HT1080 (cell line): ENCODE results near the gene PCDHB6. TPM values are rescaled to one million over a fixed set of nuclear protein-coding genes. Genes with fewer than 3 reads are reported as not detected.
"Not testable (repeated sequence)": the region's sequence is repeated elsewhere in the genome, so short reads cannot be mapped to it uniquely, and the experiment has no call there.

Experiments
- DNase-seq: peaks from one replicate; pipeline ENCODE4 v3.0.0-alpha.2; 2015; ENCODE audit warnings: low read depth
- polyA plus RNA-seq, 2 experiments: library from polyadenylated mRNA; depleted of rRNA; stranded (reverse); fragments of >200 nt; gene quantifications; 2 replicates each; pipeline ENCODE4 v1.2.3, GENCODE V29; 2015
- total RNA-seq: library from RNA; depleted of rRNA; stranded (reverse); fragments of >200 nt; shearing (Covaris generic); gene quantifications from 2 replicates; pipeline ENCODE4 v1.2.3, GENCODE V29; 2014; rRNA removed

Gene PCDHB6
- total RNA-seq, result 0.13 and 0.27 TPM in 2 replicates
- polyA plus RNA-seq (2015; cell fraction: cytosol; rRNA removed), result 0.12 and 0.20 TPM in 2 replicates
- 1.4 and 1.6 TPM in 2 replicates for polyA plus RNA-seq (2015; cell fraction: nucleus; rRNA removed)

DNA sequence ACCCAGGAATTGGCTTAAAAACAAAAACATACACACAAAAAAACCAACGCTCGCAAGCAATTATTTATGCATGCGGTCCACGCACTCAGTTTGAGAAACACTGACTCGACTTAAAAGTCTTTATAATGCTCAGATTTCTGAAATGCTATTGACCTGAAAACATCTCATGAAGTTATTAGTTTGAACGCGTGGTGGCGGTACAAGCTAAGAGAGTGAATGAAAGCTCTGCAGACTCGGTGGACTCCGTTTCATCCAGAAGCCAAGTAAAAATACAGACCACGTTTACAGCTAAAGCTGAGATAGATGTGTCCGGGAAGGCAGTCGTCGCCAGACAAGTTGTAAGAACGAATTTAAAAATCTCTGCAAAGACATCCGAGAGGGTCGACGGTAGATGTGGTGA is at the start of gene PCDHB6:
Gene PCDHB6 (plus strand): TSS at position 246 of the 400 bp plus-strand sequence. CDS start 201 bp downstream, outside the sequence.
- peak; percentile 11 for DNase-seq

- peak; percentile 35 for DNase-seq
Measured at GRCh38 chr5:141100243-141100805, 49.5 kb upstream of the PCDHB6 start, which contains the start of gene PCDHB3. Gene PCDHB3 (plus strand): TSS chr5:141100473. CDS start chr5:141100650, 177 bp downstream.

- no peak for DNase-seq
Measured at GRCh38 chr5:141101059-141101458, 48.8 kb upstream of the PCDHB6 start.

DNA sequence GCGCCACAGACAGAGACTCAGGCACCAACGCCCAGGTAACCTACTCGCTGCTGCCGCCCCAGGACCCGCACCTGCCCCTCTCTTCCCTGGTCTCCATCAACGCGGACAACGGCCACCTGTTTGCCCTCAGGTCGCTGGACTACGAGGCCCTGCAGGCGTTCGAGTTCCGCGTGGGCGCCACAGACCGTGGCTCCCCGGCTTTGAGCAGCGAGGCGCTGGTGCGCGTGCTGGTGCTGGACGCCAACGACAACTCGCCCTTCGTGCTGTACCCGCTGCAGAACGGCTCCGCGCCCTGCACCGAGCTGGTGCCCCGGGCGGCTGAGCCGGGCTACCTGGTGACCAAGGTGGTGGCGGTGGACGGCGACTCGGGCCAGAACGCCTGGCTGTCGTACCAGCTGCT is 47.8 kb upstream of the PCDHB6 start:
- DNase-seq, result not testable (repeated sequence)

- DNase-seq, result not testable (repeated sequence)
Measured at GRCh38 chr5:141102471-141102870, 47.4 kb upstream of the PCDHB6 start.

DNA sequence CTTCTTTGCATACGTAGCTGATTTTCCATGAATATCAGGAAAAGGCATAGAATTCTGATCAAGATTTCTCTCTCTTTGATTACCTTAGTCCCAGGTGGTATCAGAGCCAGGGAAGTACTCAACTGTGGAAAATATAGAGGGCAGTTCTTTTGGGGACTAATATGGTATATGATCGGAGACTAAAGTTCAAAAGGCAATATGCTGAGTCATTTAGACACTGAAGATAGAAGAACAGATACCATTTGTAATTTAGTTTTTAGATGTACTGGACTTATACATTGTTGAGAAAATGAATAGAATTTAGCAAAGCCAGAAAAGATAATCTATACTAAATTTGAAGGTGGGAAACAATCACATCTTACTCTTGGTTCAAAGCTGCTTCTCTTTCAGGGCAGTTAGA is 44.5 kb upstream of the PCDHB6 start:
- DNase-seq, result no peak

DNA sequence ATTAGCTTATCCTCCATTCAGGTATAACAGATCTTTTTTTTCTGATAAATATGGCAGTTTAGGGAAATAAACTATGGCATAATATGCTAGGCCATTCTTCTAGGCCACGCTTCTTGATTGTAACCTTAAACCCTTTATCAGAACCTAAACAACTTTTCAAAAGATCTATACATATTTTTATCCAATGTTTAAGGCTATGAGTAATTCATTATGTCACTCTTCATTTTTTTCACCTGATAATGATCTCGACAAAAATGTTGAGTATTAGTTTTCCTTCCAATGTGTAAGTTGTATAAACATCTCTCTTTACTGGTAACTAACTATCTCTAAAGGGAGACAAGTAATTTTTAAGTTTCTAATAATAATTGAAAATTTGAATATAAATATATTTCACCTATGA is 30.6 kb upstream of the PCDHB6 start:
- DNase-seq, result no peak

GRCh38 chr5:141121563-141121962 is 28.3 kb upstream of the PCDHB6 start, which contains the start of gene PCDHB4:
Gene PCDHB4 (plus strand): TSS chr5:141121818. CDS start chr5:141121999, 181 bp downstream.
- no peak for DNase-seq

- DNase-seq, result no peak
Measured at GRCh38 chr5:141121985-141122384, 27.9 kb upstream of the PCDHB6 start.

- not testable (repeated sequence) for DNase-seq
Measured at GRCh38 chr5:141123396-141124135, 26.3 kb upstream of the PCDHB6 start.

DNA sequence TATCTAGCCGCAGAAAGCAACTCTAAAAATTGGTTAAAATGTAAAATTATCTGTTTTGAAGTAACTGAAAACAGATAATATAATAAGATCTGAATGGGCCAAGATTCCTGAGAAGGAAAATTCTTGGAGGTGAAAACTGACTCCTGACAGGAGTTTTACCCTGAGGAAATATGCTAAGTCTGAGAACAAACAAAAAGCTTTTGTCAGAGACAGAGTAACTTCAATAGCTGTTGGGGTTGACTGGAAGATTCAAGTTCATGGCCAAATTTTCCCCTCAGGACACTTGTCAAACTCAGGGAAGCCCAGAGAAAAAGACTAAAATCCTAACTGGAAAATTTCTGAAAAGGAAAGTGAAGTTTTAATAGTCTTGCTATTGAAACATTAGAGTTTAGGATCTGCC is 22.6 kb upstream of the PCDHB6 start:
- DNase-seq, result no peak

DNA sequence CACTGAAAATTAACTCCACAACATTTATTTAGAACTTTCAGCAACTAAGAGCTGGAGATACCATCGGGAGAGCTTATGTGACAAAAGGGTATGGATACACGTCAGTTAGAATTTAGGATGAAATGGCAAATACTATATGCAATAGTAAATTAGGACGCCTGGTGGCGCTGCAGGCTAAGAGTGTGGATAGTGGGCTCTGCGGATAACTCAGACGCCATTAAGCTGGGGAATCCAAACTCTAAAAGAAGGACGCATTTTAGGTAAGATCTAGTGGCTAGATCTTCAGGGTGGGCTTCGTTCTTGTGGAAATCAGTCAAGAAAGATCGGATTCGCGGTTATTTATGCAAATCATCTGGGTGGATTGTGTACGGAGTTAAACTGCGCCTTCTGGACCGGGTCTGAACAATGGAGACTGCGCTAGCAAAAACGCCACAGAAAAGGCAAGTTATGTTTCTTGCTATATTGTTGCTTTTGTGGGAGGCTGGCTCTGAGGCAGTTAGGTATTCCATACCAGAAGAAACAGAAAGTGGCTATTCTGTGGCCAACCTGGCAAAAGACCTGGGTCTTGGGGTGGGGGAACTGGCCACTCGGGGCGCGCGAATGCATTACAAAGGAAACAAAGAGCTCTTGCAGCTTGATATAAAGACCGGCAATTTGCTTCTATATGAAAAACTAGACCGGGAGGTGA is 14.7 kb upstream of the PCDHB6 start, which contains the start of gene PCDHB5:
Gene PCDHB5 (plus strand): TSS at position 177 of the 688 bp plus-strand sequence. CDS start 229 bp downstream, at position 406.
- DNase-seq, result peak; percentile 35

GRCh38 chr5:141135718-141136266 is 14.1 kb upstream of the PCDHB6 start:
- no peak for DNase-seq

DNA sequence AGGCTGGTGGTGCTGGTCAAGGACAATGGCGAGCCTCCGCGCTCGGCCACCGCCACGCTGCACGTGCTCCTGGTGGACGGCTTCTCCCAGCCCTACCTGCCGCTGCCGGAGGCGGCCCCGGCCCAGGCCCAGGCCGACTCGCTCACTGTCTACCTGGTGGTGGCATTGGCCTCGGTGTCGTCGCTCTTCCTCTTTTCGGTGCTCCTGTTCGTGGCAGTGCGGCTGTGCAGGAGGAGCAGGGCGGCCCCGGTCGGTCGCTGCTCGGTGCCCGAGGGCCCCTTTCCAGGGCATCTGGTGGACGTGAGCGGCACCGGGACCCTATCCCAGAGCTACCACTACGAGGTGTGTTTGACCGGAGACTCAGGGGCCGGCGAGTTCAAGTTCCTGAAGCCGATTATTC is 12.5 kb upstream of the PCDHB6 start:
- not testable (repeated sequence) for DNase-seq

GRCh38 chr5:141150224-141150992 is 551 bp downstream of the PCDHB6 start:
- no peak for DNase-seq

GRCh38 chr5:141150993-141151325 is 1.1 kb downstream of the PCDHB6 start:
- no peak for DNase-seq

- DNase-seq, result not testable (repeated sequence)
Measured at GRCh38 chr5:141151632-141152031, 1.8 kb downstream of the PCDHB6 start.

DNA sequence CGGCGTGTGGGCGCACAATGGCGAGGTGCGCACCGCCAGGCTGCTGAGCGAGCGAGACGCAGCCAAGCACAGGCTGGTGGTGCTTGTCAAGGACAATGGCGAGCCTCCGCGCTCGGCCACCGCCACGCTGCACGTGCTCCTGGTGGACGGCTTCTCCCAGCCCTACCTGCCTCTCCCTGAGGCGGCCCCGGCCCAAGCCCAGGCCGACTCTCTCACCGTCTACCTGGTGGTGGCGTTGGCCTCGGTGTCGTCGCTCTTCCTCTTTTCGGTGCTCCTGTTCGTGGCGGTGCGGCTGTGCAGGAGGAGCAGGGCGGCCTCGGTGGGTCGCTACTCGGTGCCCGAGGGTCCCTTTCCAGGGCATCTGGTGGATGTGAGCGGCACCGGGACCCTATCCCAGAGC is 2.2 kb downstream of the PCDHB6 start:
- not testable (repeated sequence) for DNase-seq

GRCh38 chr5:141155540-141156374 is 5.9 kb downstream of the PCDHB6 start:
- DNase-seq, result no peak

- DNase-seq, result not testable (repeated sequence)
Measured at GRCh38 chr5:141157356-141157755, 7.5 kb downstream of the PCDHB6 start.
